Hindlimb muscle (tissue), 1 donor: Measurements from ENCODE around the gene MAGED4. TPM values are rescaled to one million over a fixed set of nuclear protein-coding genes. Genes with fewer than 3 reads are reported as not detected.
"Not testable (repeated sequence)": the region's sequence is repeated elsewhere in the genome, so short reads cannot be mapped to it uniquely, and the experiment has no call there.

Experiments
- DNase-seq: peaks from one replicate; pipeline ENCODE4 v3.0.0-alpha.2; 2013
- polyA plus RNA-seq: library from polyadenylated mRNA; unstranded; fragments of 120-200 nt; gene quantifications from one replicate; pipeline ENCODE4 v1.2.1, GENCODE V29; 2013; ENCODE audit not compliant: insufficient read length

Gene MAGED4, protein sequence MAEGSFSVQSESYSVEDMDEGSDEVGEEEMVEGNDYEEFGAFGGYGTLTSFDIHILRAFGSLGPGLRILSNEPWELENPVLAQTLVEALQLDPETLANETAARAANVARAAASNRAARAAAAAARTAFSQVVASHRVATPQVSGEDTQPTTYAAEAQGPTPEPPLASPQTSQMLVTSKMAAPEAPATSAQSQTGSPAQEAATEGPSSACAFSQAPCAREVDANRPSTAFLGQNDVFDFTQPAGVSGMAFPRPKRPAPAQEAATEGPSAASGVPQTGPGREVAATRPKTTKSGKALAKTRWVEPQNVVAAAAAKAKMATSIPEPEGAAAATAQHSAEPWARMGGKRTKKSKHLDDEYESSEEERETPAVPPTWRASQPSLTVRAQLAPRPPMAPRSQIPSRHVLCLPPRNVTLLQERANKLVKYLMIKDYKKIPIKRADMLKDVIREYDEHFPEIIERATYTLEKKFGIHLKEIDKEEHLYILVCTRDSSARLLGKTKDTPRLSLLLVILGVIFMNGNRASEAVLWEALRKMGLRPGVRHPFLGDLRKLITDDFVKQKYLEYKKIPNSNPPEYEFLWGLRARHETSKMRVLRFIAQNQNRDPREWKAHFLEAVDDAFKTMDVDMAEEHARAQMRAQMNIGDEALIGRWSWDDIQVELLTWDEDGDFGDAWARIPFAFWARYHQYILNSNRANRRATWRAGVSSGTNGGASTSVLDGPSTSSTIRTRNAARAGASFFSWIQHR
- 60.3 TPM for polyA plus RNA-seq

DNA sequence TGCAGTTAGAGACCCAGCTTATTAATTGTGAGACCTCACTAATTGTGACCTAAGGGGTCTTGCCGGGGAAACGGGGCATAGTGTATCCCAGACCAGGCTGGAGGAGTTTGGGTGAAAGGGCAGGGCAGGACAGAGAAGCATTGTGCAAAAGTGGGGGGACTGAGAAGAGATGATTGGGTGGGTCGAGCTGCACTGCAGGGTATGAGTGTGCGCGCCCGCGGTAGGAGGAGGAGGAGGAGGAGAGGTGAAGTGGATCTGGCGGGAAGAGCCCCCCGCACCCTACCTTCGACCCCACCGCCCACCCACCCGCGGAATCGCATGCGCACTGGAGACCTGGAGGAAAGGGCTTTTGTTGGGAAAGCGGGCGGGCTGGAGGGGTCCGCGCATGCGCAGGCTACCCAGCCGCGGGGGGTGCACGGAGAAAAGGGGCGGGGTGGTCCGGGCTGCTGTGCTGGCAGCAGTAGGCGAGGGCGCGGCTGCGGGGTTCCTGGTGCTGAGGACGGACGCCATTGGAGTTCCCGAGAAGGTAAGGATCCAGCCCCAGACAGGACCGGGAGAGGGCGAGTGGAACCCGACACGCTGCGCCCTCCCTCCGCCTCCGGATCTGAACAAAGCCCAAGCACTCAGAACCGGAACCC, at the start of gene MAGED4:
MAGED4 (plus strand) TSS at position 449 of the 638 bp plus-strand sequence. CDS start 1,035 bp downstream, outside the sequence.
- DNase-seq = not testable (repeated sequence)

GRCh38 chrX:52138830-52139544, 45.7 kb upstream of the MAGED4 start:
- DNase-seq = no peak

- no peak for DNase-seq
Observed at GRCh38 chrX:52139545-52139895, 45.2 kb upstream of the MAGED4 start.

DNA sequence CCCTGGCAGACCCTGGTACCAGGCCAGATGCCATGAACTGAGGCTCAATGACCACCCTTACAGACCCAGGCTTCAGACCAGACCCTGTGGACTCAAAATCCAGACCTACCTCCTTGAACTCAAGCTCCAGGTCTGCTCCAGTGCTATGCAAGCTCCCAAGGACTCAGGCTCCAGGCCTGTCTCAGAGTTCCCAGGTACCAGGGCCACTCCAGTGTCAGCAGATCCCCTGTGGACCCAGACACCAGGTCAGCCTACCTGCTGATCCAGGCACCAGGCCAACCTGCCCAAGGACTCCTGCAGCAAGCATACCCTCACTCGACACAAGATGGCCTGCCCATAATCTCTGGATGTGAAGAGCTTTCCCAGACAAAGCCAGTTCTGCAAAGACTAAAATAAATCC, 44.7 kb upstream of the MAGED4 start:
- no peak for DNase-seq

DNA sequence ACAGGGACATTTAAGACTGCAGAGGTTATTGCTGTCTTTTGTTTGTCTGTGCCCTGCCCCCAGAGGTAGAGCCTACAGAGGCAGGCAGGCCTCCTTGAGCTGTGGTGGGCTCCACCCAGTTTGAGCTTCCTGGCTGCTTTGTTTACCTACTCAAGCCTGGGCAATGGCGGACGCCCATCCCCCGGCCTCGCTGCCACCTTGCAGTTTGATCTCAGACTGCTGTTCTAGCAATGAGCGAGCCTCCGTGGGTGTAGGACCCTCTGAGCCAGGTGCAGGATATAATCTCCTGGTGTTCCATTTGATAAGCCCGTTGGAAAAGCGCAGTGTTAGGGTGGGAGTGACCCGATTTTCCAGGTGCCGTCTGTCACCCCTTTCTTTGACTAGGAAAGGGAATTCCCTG, 34.0 kb upstream of the MAGED4 start:
- DNase-seq = not testable (repeated sequence)

DNA sequence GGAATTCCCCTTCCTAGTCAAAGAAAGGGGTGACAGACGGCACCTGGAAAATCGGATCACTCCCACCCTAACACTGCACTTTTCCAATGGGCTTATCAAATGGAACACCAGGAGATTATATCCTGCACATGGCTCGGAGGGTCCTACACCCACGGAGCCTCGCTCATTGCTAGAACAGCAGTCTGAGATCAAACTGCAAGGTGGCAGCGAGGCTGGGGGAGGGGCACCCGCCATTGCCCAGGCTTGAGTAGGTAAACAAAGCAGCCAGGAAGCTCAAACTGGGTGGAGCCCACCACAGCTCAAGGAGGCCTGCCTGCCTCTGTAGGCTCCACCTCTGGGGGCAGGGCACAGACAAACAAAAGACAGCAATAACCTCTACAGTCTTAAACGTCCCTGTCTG, 24.5 kb upstream of the MAGED4 start:
- DNase-seq = not testable (repeated sequence)

DNA sequence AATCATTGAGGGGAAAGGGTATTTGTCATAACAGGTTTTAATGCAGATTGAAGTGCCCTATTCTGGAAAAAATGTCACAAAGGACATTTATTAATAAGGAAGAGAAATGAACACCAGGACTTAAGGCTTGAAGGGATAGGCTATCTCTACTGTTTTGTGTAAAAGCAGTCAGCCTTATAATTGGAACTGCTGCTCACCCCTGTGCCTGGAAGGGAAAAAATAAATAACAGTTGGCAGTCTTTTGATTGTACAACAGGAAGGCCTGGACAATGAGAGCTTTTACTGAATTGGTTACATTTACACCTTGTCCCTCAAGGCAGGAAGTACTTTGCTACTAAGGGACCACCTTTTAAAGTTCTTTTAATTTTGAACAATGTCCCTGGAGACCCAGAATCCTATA, 17.8 kb upstream of the MAGED4 start:
- DNase-seq = no peak

- not testable (repeated sequence) for DNase-seq
Observed at GRCh38 chrX:52171055-52171454, 13.6 kb upstream of the MAGED4 start.

- not testable (repeated sequence) for DNase-seq
Observed at GRCh38 chrX:52185078-52185453, 378 bp downstream of the MAGED4 start.

- not testable (repeated sequence) for DNase-seq
Observed at GRCh38 chrX:52211405-52211804, 26.7 kb downstream of the MAGED4 start.

GRCh38 chrX:52213276-52213675, 28.6 kb downstream of the MAGED4 start:
- no peak for DNase-seq

DNA sequence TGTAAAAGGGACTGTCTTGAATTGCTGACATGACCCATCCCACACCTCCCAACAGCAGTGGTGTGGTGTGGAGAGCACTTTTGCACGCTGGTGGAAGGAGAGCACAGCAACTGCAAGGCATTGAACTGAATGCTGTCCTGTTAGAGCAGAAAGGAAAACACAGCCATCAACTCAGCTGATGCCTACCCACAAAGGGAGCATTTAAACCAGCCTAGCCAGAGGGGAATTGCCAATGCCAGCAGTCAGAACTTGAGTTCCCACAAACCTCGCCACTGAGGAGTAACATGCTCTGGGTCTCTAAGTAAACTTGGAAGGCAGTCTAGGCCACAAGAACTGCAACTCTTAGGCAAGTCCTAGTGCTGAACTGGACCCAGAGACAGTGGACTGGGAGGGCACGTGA, 31.9 kb downstream of the MAGED4 start:
- DNase-seq = no peak

GRCh38 chrX:52217494-52218160, 32.9 kb downstream of the MAGED4 start:
- DNase-seq = no peak

DNA sequence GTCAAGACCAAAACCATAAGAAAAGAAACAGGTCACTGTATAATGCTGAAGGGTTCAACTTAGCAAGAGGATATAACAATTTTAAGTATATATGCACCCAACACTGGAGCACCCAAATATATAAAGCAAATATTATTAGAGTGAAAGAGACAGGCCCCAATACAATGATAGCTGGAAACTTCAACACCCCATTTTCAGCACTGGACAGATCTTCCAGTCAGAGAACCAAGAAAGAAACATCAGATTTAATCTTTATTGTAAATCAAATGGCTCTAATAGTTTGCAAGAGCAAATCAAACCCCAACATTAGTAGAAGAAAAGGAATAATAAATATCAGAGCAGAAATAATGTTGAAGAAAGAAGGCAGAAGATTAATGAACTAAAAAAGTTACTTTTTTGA, 36.2 kb downstream of the MAGED4 start:
- DNase-seq = no peak

Other genes starting within 250 kb of the MAGED4 start
- gene MAGED4B, start 115.7 kb upstream of the MAGED4 start, polyA plus RNA-seq = 34.2 TPM
- gene XAGE2, start 184.1 kb downstream of the MAGED4 start, polyA plus RNA-seq = not detected